HG02938 (cell line): ENCODE data around the gene GSN.

Experiments used
- ATAC-seq: cut with Tn5 transposase; IDR thresholded peaks from one replicate; pipeline ENCODE4 v1.9.1; 2021; ENCODE audit warnings: mild to moderate bottlenecking, moderate library complexity; ENCODE audit not compliant: unreplicated experiment

GSN gene

GRCh38 chr9:121368745-121369144 is 100.8 kb downstream of the GSN start:
- ATAC-seq: no peak

- peak; percentile 63 for ATAC-seq
Measured at GRCh38 chr9:121369595-121370265, 101.8 kb downstream of the GSN start, which contains the start of gene STOM. TSS of gene STOM (minus strand) at chr9:121370250. CDS start at chr9:121370187, 63 bp downstream.

- no peak for ATAC-seq
Measured at GRCh38 chr9:121371495-121372061, 103.6 kb downstream of the GSN start.

GRCh38 chr9:121372239-121373010 is 104.5 kb downstream of the GSN start:
- no peak for ATAC-seq

- no peak for ATAC-seq
Measured at GRCh38 chr9:121373011-121373729, 105.2 kb downstream of the GSN start.

- no peak for ATAC-seq
Measured at GRCh38 chr9:121376214-121376830, 108.4 kb downstream of the GSN start.

GRCh38 chr9:121380846-121381245 is 112.9 kb downstream of the GSN start:
- ATAC-seq: no peak
